Naive thymus-derived CD4-positive, alpha-beta T cell (primary cell): ENCODE measurements around the gene REEP6. TPM values are rescaled to one million over a fixed set of nuclear protein-coding genes. Genes with fewer than 3 reads are reported as not detected.

Source experiments
- ATAC-seq: fragments of 150-1000 bp; cut with Tn5 transposase; 2 replicates; pipeline ENCODE4 v1.10.0; 2021; ENCODE audit warnings: mild to moderate bottlenecking, moderate library complexity
- CTCF ChIA-PET: fragments of 350-600 bp; sonication (Branson Sonifier 250); formaldehyde crosslinking; loops from one replicate; lab custom pipeline; 2021; ENCODE audit warnings: antibody characterized with exemption; lab: Charles Lee
- POLR2A ChIA-PET: fragments of 350-600 bp; sonication (Branson Sonifier 250); formaldehyde crosslinking; loops from one replicate; lab custom pipeline; 2021; ENCODE audit warnings: antibody characterized with exemption, inconsistent platforms; lab: Charles Lee
- DNase-seq, 9 donors: peaks; one replicate each; pipeline versions ENCODE4 v3.0.0 to v3.0.0-alpha.2; 2020 to 2022; ENCODE audit warnings: mixed read lengths in 1 of 9
- H3K27ac ChIP-seq: one replicate; pipeline ENCODE4 v1.7.0; 2013; ENCODE audit warnings: mild to moderate bottlenecking, low read depth, low read length, moderate library complexity
- H3K27me3 ChIP-seq, 2 donors: one replicate each; pipeline ENCODE4 v1.7.0; 2013; ENCODE audit warnings: low read length in 2 of 2, mild to moderate bottlenecking in 2 of 2, moderate library complexity in 2 of 2; ENCODE audit not compliant: control insufficient read depth in 2 of 2, insufficient read depth in 2 of 2
- H3K36me3 ChIP-seq, 3 experiments: 1 replicate in 2 of 3; 2 replicates in 1 of 3; pipeline ENCODE4 v1.7.0; 2013; ENCODE audit warnings: low read length in 3 of 3, mild to moderate bottlenecking in 3 of 3, moderate library complexity in 1 of 3; ENCODE audit not compliant: insufficient read depth in 3 of 3, control insufficient read depth in 2 of 3
- H3K4me1 ChIP-seq, 2 donors: one replicate each; pipeline ENCODE4 v1.7.0; 2013; ENCODE audit warnings: low read length in 2 of 2, mild to moderate bottlenecking in 2 of 2, moderate library complexity in 1 of 2; ENCODE audit not compliant: control insufficient read depth in 2 of 2, insufficient read depth in 2 of 2
- H3K4me3 ChIP-seq: 2 replicates; pipeline ENCODE4 v1.7.0; 2013; ENCODE audit warnings: mild to moderate bottlenecking, low read length
- H3K9me3 ChIP-seq, 3 experiments: 1 replicate in 2 of 3; 2 replicates in 1 of 3; pipeline ENCODE4 v1.7.0; 2013; ENCODE audit warnings: low read length in 3 of 3; ENCODE audit not compliant: control insufficient read depth in 2 of 3
- H3K27ac Mint-ChIP-seq, 9 donors: one replicate each; pipeline ENCODE4 v1.8.0; 2020 to 2022; ENCODE audit warnings: mixed read lengths in 9 of 9, mild to moderate bottlenecking in 8 of 9, moderate library complexity in 5 of 9, inconsistent platforms in 2 of 9
- H3K27me3 Mint-ChIP-seq, 5 donors: one replicate each; pipeline ENCODE4 v1.8.0; 2021 to 2022; ENCODE audit warnings: mixed read lengths in 5 of 5, mild to moderate bottlenecking in 1 of 5
- H3K36me3 Mint-ChIP-seq, 5 donors: one replicate each; pipeline ENCODE4 v1.8.0; 2020 to 2022; ENCODE audit warnings: mixed read lengths in 5 of 5, mild to moderate bottlenecking in 3 of 5, inconsistent platforms in 1 of 5
- H3K4me1 Mint-ChIP-seq, 7 donors: one replicate each; pipeline ENCODE4 v1.8.0; 2020 to 2022; ENCODE audit warnings: mixed read lengths in 7 of 7, mild to moderate bottlenecking in 3 of 7, inconsistent platforms in 1 of 7
- H3K4me3 Mint-ChIP-seq, 10 donors: one replicate each; pipeline ENCODE4 v1.8.0; 2020 to 2022; ENCODE audit warnings: mild to moderate bottlenecking in 10 of 10, mixed read lengths in 10 of 10, moderate library complexity in 6 of 10, inconsistent platforms in 2 of 10
- H3K9me3 Mint-ChIP-seq, 11 donors: one replicate each; pipeline ENCODE4 v1.8.0; 2020 to 2022; ENCODE audit warnings: mixed read lengths in 11 of 11, mild to moderate bottlenecking in 4 of 11, inconsistent platforms in 1 of 11, moderate library complexity in 1 of 11
- intact Hi-C, 2 donors: fragments of 100-400 bp; cut with micrococcal nuclease; formaldehyde crosslinking; loops; one replicate each; pipeline ENCODE4 v1.15.1; 2023
- polyA plus RNA-seq, 2 donors: library from polyadenylated mRNA; unstranded; fragments of 300-500 nt; fragmentation: Illumina TruSeq; gene quantifications; one replicate each; pipeline ENCODE4 v1.2.3, GENCODE V29; 2021
- total RNA-seq, 6 experiments: library from RNA in 5 of 6; stranded (reverse) in 5 of 6; gene quantifications; 1 replicate in 5 of 6; 2 replicates in 1 of 6; pipeline ENCODE4 v1.2.3 and lab custom pipeline; 2021 to 2026

The REEP6 gene
- total and polyA plus RNA-seq, 7 experiments from 2014 or later = 1.6 to 7.2 (median 5.0) TPM

- Histone ChIP-seq H3K4me3 (peak within 1 kb of the TSS; percentile 59), H3K27me3 (no peaks in the 10 kb centered on the region)
These were observed 21.9 kb downstream of the REEP6 start, which contains the start of gene ADAMTSL5 for GRCh38 chr19:1512671-1513498. ADAMTSL5 (minus strand) TSS chr19:1513019; CDS start chr19:1510943, 2,076 bp downstream.

GRCh38 chr19:1513499-1514294 is 22.7 kb downstream of the REEP6 start:
- Histone ChIP-seq H3K27me3 (no peaks in the 10 kb centered on the region), H3K27ac (no peak overlapping the region), H3K36me3 (no peaks in the 10 kb centered on the region), H3K9me3 (no peaks in the 10 kb centered on the region), H3K4me3 (no peak overlapping the region), H3K4me1 (peaks cover 0 to 13% of the 10 kb centered on the region in 2 donors)
- H3K4me1 Mint-ChIP-seq = peaks cover 0 to 27% (median 15%) of the 10 kb centered on the region in 7 donors
- CTCF ChIA-PET = no interaction called here
- H3K36me3 Mint-ChIP-seq = no peaks in the 10 kb centered on the region
- peaks cover 0 to 21% (median 0%) of the 10 kb centered on the region in 5 donors for H3K27me3 Mint-ChIP-seq
- POLR2A ChIA-PET = no interaction called here
- intact Hi-C loops = loop anchor here (1.0 to 10.0 kb wide), 7 partner anchors 10 to 235 kb away; partner anchors contain the start of genes PCSK4 (in 1 of the 2), REEP6 (in 1 of the 2) and RPS15 (in 1 of the 2)
- ATAC-seq (peak; percentile 74), DNase-seq (peak; percentile 44 to 83 (median 64))
- H3K27ac Mint-ChIP-seq = no peak overlapping the region
- peak overlapping the region in 5 of 10 donors; percentile 17 to 62 (median 33) for H3K4me3 Mint-ChIP-seq
- H3K9me3 Mint-ChIP-seq = peaks cover 0 to 4% (median 0%) of the 10 kb centered on the region in 11 donors

More at GRCh38 chr19:1512671-1513498, 21.9 kb downstream of the REEP6 start, which contains the start of gene ADAMTSL5:
- H3K4me1 ChIP-seq = peaks cover 0 to 13% of the 10 kb centered on the region in 2 donors
- Mint-ChIP-seq H3K9me3 (peaks cover 0 to 4% (median 0%) of the 10 kb centered on the region in 11 donors), H3K27me3 (peaks cover 0 to 25% (median 0%) of the 10 kb centered on the region in 5 donors), H3K27ac (peak within 1 kb of the TSS in 5 of 9 donors; percentile 44 to 75 (median 63)), H3K4me1 (peaks cover 1 to 32% (median 18%) of the 10 kb centered on the region in 7 donors), H3K36me3 (peaks cover 0 to 1% (median 0%) of the 10 kb centered on the region in 5 donors), H3K4me3 (peak within 1 kb of the TSS; percentile 64 to 85 (median 74))
- H3K9me3 ChIP-seq = no peaks in the 10 kb centered on the region
- POLR2A ChIA-PET = no interaction called here
- DNase-seq = peak in 8 of 9 donors; percentile 34 to 82 (median 50)
- peak within 1 kb of the TSS; percentile 67 for H3K27ac ChIP-seq
- peak; percentile 73 for ATAC-seq
- no peaks in the 10 kb centered on the region for H3K36me3 ChIP-seq
- CTCF ChIA-PET = no interaction called here
- intact Hi-C loops = loop anchor here (1.0 to 10.0 kb wide), 6 partner anchors 10 to 75 kb away; partner anchors contain the start of genes PCSK4 (in 1 of the 2), REEP6 (in 1 of the 2) and RPS15 (in 1 of the 2)

GRCh38 chr19:1514295-1514661 is 23.3 kb downstream of the REEP6 start:
- POLR2A ChIA-PET = no interaction called here
- no peaks in the 10 kb centered on the region for H3K36me3 Mint-ChIP-seq

GRCh38 chr19:1514986-1515721 is 24.2 kb downstream of the REEP6 start:
- Histone ChIP-seq H3K36me3 (no peaks in the 10 kb centered on the region), H3K27ac (no peak overlapping the region), H3K9me3 (no peaks in the 10 kb centered on the region), H3K4me1 (peaks cover 0 to 13% of the 10 kb centered on the region in 2 donors), H3K4me3 (no peak overlapping the region), H3K27me3 (no peaks in the 10 kb centered on the region)
- intact Hi-C loops = loop anchor here (1.0 to 10.0 kb wide), 3 partner anchors 12 to 236 kb away; no protein-coding TSS in a partner anchor
- Mint-ChIP-seq H3K4me3 (no peak overlapping the region), H3K27ac (no peak overlapping the region), H3K36me3 (no peaks in the 10 kb centered on the region), H3K4me1 (peaks cover 0 to 19% (median 12%) of the 10 kb centered on the region in 7 donors), H3K9me3 (peaks cover 0 to 4% (median 0%) of the 10 kb centered on the region in 11 donors), H3K27me3 (peaks cover 0 to 14% (median 0%) of the 10 kb centered on the region in 5 donors)
- no peak for ATAC-seq
- no peak for DNase-seq
- ChIA-PET POLR2A (no interaction called here), CTCF (no interaction called here)

More at GRCh38 chr19:1514295-1514661, 23.3 kb downstream of the REEP6 start:
- no peaks in the 10 kb centered on the region for H3K36me3 ChIP-seq
- intact Hi-C loops = loop anchor here (1.0 to 10.0 kb wide), 3 partner anchors 11 to 235 kb away; no protein-coding TSS in a partner anchor
- H3K4me1 ChIP-seq = peaks cover 0 to 13% of the 10 kb centered on the region in 2 donors
- Mint-ChIP-seq H3K27me3 (peaks cover 0 to 20% (median 0%) of the 10 kb centered on the region in 5 donors), H3K27ac (no peak overlapping the region), H3K9me3 (peaks cover 0 to 4% (median 0%) of the 10 kb centered on the region in 11 donors), H3K4me1 (peaks cover 0 to 26% (median 13%) of the 10 kb centered on the region in 7 donors), H3K4me3 (peak overlapping the region in 4 of 10 donors; percentile 17 to 62 (median 31))
- H3K27ac ChIP-seq = no peak overlapping the region
- no peak for DNase-seq
- H3K27me3 ChIP-seq = no peaks in the 10 kb centered on the region
- no peaks in the 10 kb centered on the region for H3K9me3 ChIP-seq
- no peak overlapping the region for H3K4me3 ChIP-seq
- no peak for ATAC-seq
- CTCF ChIA-PET = no interaction called here

GRCh38 chr19:1516395-1516753 is 25.4 kb downstream of the REEP6 start:
- intact Hi-C loops = loop anchor here in 1 of 2 donors (10.0 kb wide), 1 partner anchor 72 kb away; no protein-coding TSS in a partner anchor
- H3K4me3 Mint-ChIP-seq = no peak overlapping the region
- CTCF ChIA-PET = interaction anchor here (1.1 kb wide), 1 partner anchor 72 kb away, joined by 3 read pairs; no protein-coding TSS in a partner anchor
- peaks cover 0 to 6% (median 0%) of the 10 kb centered on the region in 5 donors for H3K27me3 Mint-ChIP-seq
- H3K4me3 ChIP-seq = no peak overlapping the region
- H3K4me1 Mint-ChIP-seq = peaks cover 0 to 10% (median 6%) of the 10 kb centered on the region in 7 donors
- POLR2A ChIA-PET = no interaction called here
- no peaks in the 10 kb centered on the region for H3K36me3 Mint-ChIP-seq
- DNase-seq (no peak), ATAC-seq (no peak)
- no peaks in the 10 kb centered on the region for H3K36me3 ChIP-seq
- H3K27me3 ChIP-seq = no peaks in the 10 kb centered on the region
- H3K27ac ChIP-seq = no peak overlapping the region
- peaks cover 0 to 13% of the 10 kb centered on the region in 2 donors for H3K4me1 ChIP-seq
- peaks cover 0 to 4% (median 0%) of the 10 kb centered on the region in 11 donors for H3K9me3 Mint-ChIP-seq
- H3K27ac Mint-ChIP-seq = no peak overlapping the region
- no peaks in the 10 kb centered on the region for H3K9me3 ChIP-seq
